HepG2 (cell line): ENCODE measurements around the gene ESRP2. TPM values are rescaled to one million over a fixed set of nuclear protein-coding genes. Genes with fewer than 3 reads are reported as not detected.

Source experiments
- BRF2 ChIP-seq: sonication (generic); formaldehyde crosslinking; IDR thresholded peaks from 2 replicates; pipeline ENCODE4 v1.8.1; 2022; ENCODE audit warnings: mild to moderate bottlenecking, missing genetic modification reagents
- CHD2 ChIP-seq: IDR thresholded peaks from 2 replicates; pipeline ENCODE4 v1.6.1; 2011; ENCODE audit warnings: low read depth, low read length, improper control_type of control experiment
- GABPB1 ChIP-seq: IDR thresholded peaks from 2 replicates; pipeline ENCODE4 v1.6.1; 2016; ENCODE audit warnings: mild to moderate bottlenecking, missing genetic modification reagents, moderate library complexity, missing compliant biosample characterization
- IRX3 ChIP-seq: sonication (generic); formaldehyde crosslinking; IDR thresholded peaks from 2 replicates; pipeline ENCODE4 v1.8.1; 2023; ENCODE audit warnings: mild to moderate bottlenecking, low read depth, missing genetic modification reagents, borderline replicate concordance
- MYNN ChIP-seq: sonication (generic); formaldehyde crosslinking; IDR thresholded peaks from 2 replicates; pipeline ENCODE4 v1.4.0; 2020; ENCODE audit warnings: mild to moderate bottlenecking, low read depth, missing genetic modification reagents
- PHF21A ChIP-seq: sonication (generic); formaldehyde crosslinking; IDR thresholded peaks from 2 replicates; pipeline ENCODE4 v1.5.0; 2020; ENCODE audit warnings: mild to moderate bottlenecking, missing genetic modification reagents
- ZBTB39 ChIP-seq: sonication (generic); formaldehyde crosslinking; IDR thresholded peaks from 2 replicates; pipeline ENCODE4 v1.5.0; 2020; ENCODE audit warnings: missing genetic modification reagents
- ZBTB7A ChIP-seq: sonication (generic); formaldehyde crosslinking; IDR thresholded peaks from 2 replicates; pipeline ENCODE4 v1.8.0; 2022; ENCODE audit warnings: mild to moderate bottlenecking, missing genetic modification reagents
- ZGPAT ChIP-seq: IDR thresholded peaks from 2 replicates; pipeline ENCODE4 v1.6.1; 2016; ENCODE audit warnings: mild to moderate bottlenecking
- ZNF142 ChIP-seq: sonication (generic); formaldehyde crosslinking; IDR thresholded peaks from 2 replicates; pipeline ENCODE4 v1.4.0; 2020; ENCODE audit warnings: missing genetic modification reagents
- ZNF292 ChIP-seq: sonication (generic); formaldehyde crosslinking; IDR thresholded peaks from 2 replicates; pipeline ENCODE4 v1.8.1; 2022; ENCODE audit warnings: mild to moderate bottlenecking, low read depth, missing genetic modification reagents, borderline replicate concordance
- ZNF775 ChIP-seq: sonication (generic); formaldehyde crosslinking; IDR thresholded peaks from 2 replicates; pipeline ENCODE4 v1.4.0; 2020; ENCODE audit warnings: missing genetic modification reagents, mild to moderate bottlenecking, moderate library complexity, borderline replicate concordance
- ZXDC ChIP-seq: sonication (generic); formaldehyde crosslinking; IDR thresholded peaks from 2 replicates; pipeline ENCODE4 v1.5.0; 2020; ENCODE audit warnings: mild to moderate bottlenecking, missing genetic modification reagents
- polyA plus RNA-seq, 8 experiments: library from polyadenylated mRNA; depleted of rRNA in 3 of 8; stranded (reverse) in 7 of 8; unstranded in 1 of 8; fragments of >200 nt; fragmentation: Illumina TruSeq in 4 of 8; extraction: Trizol in 4 of 8; gene quantifications; 2 replicates each; pipeline versions ENCODE4 v1.2.1 to v1.2.3, GENCODE V29; 2011 to 2016; ENCODE audit warnings: low read depth in 4 of 8, missing spikeins in 1 of 8, mixed read lengths in 1 of 8; ENCODE audit not compliant: insufficient read depth in 1 of 8
- total RNA-seq, 5 experiments: library from RNA; depleted of rRNA; stranded (reverse); fragments of >200 nt; fragmentation: Illumina TruSeq; extraction: Trizol; gene quantifications; 2 replicates each; pipeline ENCODE4 v1.2.3, GENCODE V29; 2016; ENCODE audit warnings: low read depth in 1 of 5

ESRP2 gene
- total and polyA plus RNA-seq, 2 of the 13 experiments (the other 11 are each of a cell fraction or from before 2014, with no cell fraction given) = 21.1 to 32.4 TPM

- TF ChIP-seq ZNF142 (no peak), ZBTB39 (no peak; the same call in 1 of the 2 replicates), MYNN (CRISPR knock-in tag) (no peak), GABPB1 (CRISPR knock-in tag) (no peak; the same call in 1 of the 2 replicates), CHD2 (no peak), ZBTB7A (peak; percentile 91), ZXDC (CRISPR knock-in tag) (no peak), ZNF292 (CRISPR knock-in tag) (peak; percentile 16; the same call in 1 of the 2 replicates), PHF21A (CRISPR knock-in tag) (peak; percentile 66; the same call in 1 of the 2 replicates), BRF2 (CRISPR knock-in tag) (no peak), ZGPAT (CRISPR knock-in tag) (peak; percentile 77), IRX3 (CRISPR knock-in tag) (no peak), ZNF775 (CRISPR knock-in tag) (no peak)
Observed at GRCh38 chr16:68234188-68235107, 1.5 kb downstream of the ESRP2 start (continued).
